Measurements from ENCODE around the gene EZH1.

Gene EZH1

GRCh38 chr17:42685831-42686230 is 59.0 kb downstream of the EZH1 start:
- Mint-ChIP-seq H3K27ac (no peak overlapping the region), H3K27me3 (peaks cover 36% of the 10 kb centered on the region), H3K4me3 (no peak overlapping the region), H3K36me3 (ENCODE audit: low read depth) (no peaks in the 10 kb centered on the region), H3K9me3 (no peaks in the 10 kb centered on the region), H3K4me1 (ENCODE audit: low read depth) (peaks cover 25% of the 10 kb centered on the region)

- H3K4me3 Mint-ChIP-seq = no peak overlapping the region
- peaks cover 32% of the 10 kb centered on the region for H3K4me1 Mint-ChIP-seq (ENCODE audit: low read depth)
- H3K27me3 Mint-ChIP-seq = peaks cover 40% of the 10 kb centered on the region
- no peaks in the 10 kb centered on the region for H3K36me3 Mint-ChIP-seq (ENCODE audit: low read depth)
- H3K27ac Mint-ChIP-seq = no peak overlapping the region
- H3K9me3 Mint-ChIP-seq = no peaks in the 10 kb centered on the region
Measured at GRCh38 chr17:42684929-42685556, 59.8 kb downstream of the EZH1 start.

- H3K27ac Mint-ChIP-seq = no peak overlapping the region
- H3K27me3 Mint-ChIP-seq = peaks cover 43% of the 10 kb centered on the region
- H3K4me3 Mint-ChIP-seq = no peak overlapping the region
- no peaks in the 10 kb centered on the region for H3K9me3 Mint-ChIP-seq
- peaks cover 46% of the 10 kb centered on the region for H3K4me1 Mint-ChIP-seq (ENCODE audit: low read depth)
- H3K36me3 Mint-ChIP-seq (ENCODE audit: low read depth) = no peaks in the 10 kb centered on the region
Measured at GRCh38 chr17:42683407-42684034, 61.3 kb downstream of the EZH1 start.

GRCh38 chr17:42682722-42683403 is 62.0 kb downstream of the EZH1 start:
- no peak overlapping the region for H3K27ac Mint-ChIP-seq
- H3K4me3 Mint-ChIP-seq = peak overlapping the region; percentile 66
- peaks cover 43% of the 10 kb centered on the region for H3K27me3 Mint-ChIP-seq
- H3K9me3 Mint-ChIP-seq = no peaks in the 10 kb centered on the region
- no peaks in the 10 kb centered on the region for H3K36me3 Mint-ChIP-seq (ENCODE audit: low read depth)
- peaks cover 51% of the 10 kb centered on the region for H3K4me1 Mint-ChIP-seq (ENCODE audit: low read depth)

- H3K4me3 Mint-ChIP-seq = peak within 1 kb of the TSS; percentile 66
- no peaks in the 10 kb centered on the region for H3K36me3 Mint-ChIP-seq (ENCODE audit: low read depth)
- no peaks in the 10 kb centered on the region for H3K9me3 Mint-ChIP-seq
- H3K4me1 Mint-ChIP-seq (ENCODE audit: low read depth) = peaks cover 58% of the 10 kb centered on the region
- H3K27ac Mint-ChIP-seq = peak within 1 kb of the TSS; percentile 15
- H3K27me3 Mint-ChIP-seq = peaks cover 43% of the 10 kb centered on the region
Measured at GRCh38 chr17:42681976-42682721, 62.7 kb downstream of the EZH1 start, which contains the start of gene CNTNAP1. TSS of gene CNTNAP1 (plus strand) at chr17:42682531. CDS start at chr17:42682830, 299 bp downstream.

- Mint-ChIP-seq H3K27ac (no peak overlapping the region), H3K9me3 (no peaks in the 10 kb centered on the region), H3K4me3 (peak overlapping the region; percentile 32), H3K4me1 (ENCODE audit: low read depth) (peaks cover 61% of the 10 kb centered on the region), H3K27me3 (peaks cover 42% of the 10 kb centered on the region), H3K36me3 (ENCODE audit: low read depth) (no peaks in the 10 kb centered on the region)
Measured at GRCh38 chr17:42680331-42680808, 64.5 kb downstream of the EZH1 start.

- no peaks in the 10 kb centered on the region for H3K9me3 Mint-ChIP-seq
- no peaks in the 10 kb centered on the region for H3K36me3 Mint-ChIP-seq (ENCODE audit: low read depth)
- H3K27me3 Mint-ChIP-seq = peaks cover 40% of the 10 kb centered on the region
- H3K27ac Mint-ChIP-seq = peak overlapping the region; percentile 40
- H3K4me3 Mint-ChIP-seq = peak overlapping the region; percentile 63
- H3K4me1 Mint-ChIP-seq (ENCODE audit: low read depth) = peaks cover 65% of the 10 kb centered on the region
Measured at GRCh38 chr17:42679492-42680330, 65.1 kb downstream of the EZH1 start.

GRCh38 chr17:42678951-42679491 is 65.8 kb downstream of the EZH1 start:
- H3K27me3 Mint-ChIP-seq = peaks cover 42% of the 10 kb centered on the region
- H3K4me3 Mint-ChIP-seq = peak overlapping the region; percentile 82
- H3K27ac Mint-ChIP-seq = peak overlapping the region; percentile 50
- peaks cover 71% of the 10 kb centered on the region for H3K4me1 Mint-ChIP-seq (ENCODE audit: low read depth)
- H3K9me3 Mint-ChIP-seq = no peaks in the 10 kb centered on the region
- no peaks in the 10 kb centered on the region for H3K36me3 Mint-ChIP-seq (ENCODE audit: low read depth)

GRCh38 chr17:42677921-42678781 is 66.7 kb downstream of the EZH1 start:
- Mint-ChIP-seq H3K4me3 (peak overlapping the region; percentile 82), H3K27ac (peak overlapping the region; percentile 50), H3K4me1 (ENCODE audit: low read depth) (peaks cover 67% of the 10 kb centered on the region), H3K27me3 (peaks cover 37% of the 10 kb centered on the region), H3K36me3 (ENCODE audit: low read depth) (no peaks in the 10 kb centered on the region), H3K9me3 (no peaks in the 10 kb centered on the region)

GRCh38 chr17:42677012-42677857 is 67.6 kb downstream of the EZH1 start:
- no peaks in the 10 kb centered on the region for H3K9me3 Mint-ChIP-seq
- H3K36me3 Mint-ChIP-seq (ENCODE audit: low read depth) = no peaks in the 10 kb centered on the region
- H3K27ac Mint-ChIP-seq = peak overlapping the region; percentile 63
- H3K4me1 Mint-ChIP-seq (ENCODE audit: low read depth) = peaks cover 58% of the 10 kb centered on the region
- H3K27me3 Mint-ChIP-seq = peaks cover 39% of the 10 kb centered on the region
- peak overlapping the region; percentile 82 for H3K4me3 Mint-ChIP-seq

GRCh38 chr17:42676424-42677011 is 68.3 kb downstream of the EZH1 start, which contains the start of gene PLEKHH3:
TSS of gene PLEKHH3 (minus strand) at chr17:42676994. CDS start at chr17:42676563, 431 bp downstream.
- Mint-ChIP-seq H3K4me3 (peak within 1 kb of the TSS; percentile 82), H3K9me3 (no peaks in the 10 kb centered on the region), H3K4me1 (ENCODE audit: low read depth) (peaks cover 54% of the 10 kb centered on the region), H3K27me3 (peaks cover 37% of the 10 kb centered on the region), H3K27ac (peak within 1 kb of the TSS; percentile 63), H3K36me3 (ENCODE audit: low read depth) (no peaks in the 10 kb centered on the region)

- H3K4me1 Mint-ChIP-seq (ENCODE audit: low read depth) = peaks cover 52% of the 10 kb centered on the region
Measured at GRCh38 chr17:42675965-42676423, 68.8 kb downstream of the EZH1 start.

More at GRCh38 chr17:42675965-42676423, 68.8 kb downstream of the EZH1 start:
- H3K27ac Mint-ChIP-seq = no peak overlapping the region
- peak overlapping the region; percentile 82 for H3K4me3 Mint-ChIP-seq
- H3K36me3 Mint-ChIP-seq (ENCODE audit: low read depth) = no peaks in the 10 kb centered on the region
- no peaks in the 10 kb centered on the region for H3K9me3 Mint-ChIP-seq
- peaks cover 38% of the 10 kb centered on the region for H3K27me3 Mint-ChIP-seq
